ENCODE data around the gene DDC. TPM values are rescaled to one million over a fixed set of nuclear protein-coding genes. Genes with fewer than 3 reads are reported as not detected.
"Not testable (repeated sequence)": the region's sequence is repeated elsewhere in the genome, so short reads cannot be mapped to it uniquely, and the experiment has no call there.

The DDC gene
- total and polyA plus RNA-seq, 4 donors = 0.23 to 3.1 (median 1.6) TPM

- TF ChIP-seq CTCF (IDR thresholded peaks at IDR 0.05; ENCODE audit: control extremely low read depth, extremely low read depth) = no peak
- H3K9me3 ChIP-seq (ENCODE audit: control insufficient read depth in 4 of 4, insufficient read depth in 3 of 4, low read length in 3 of 4) = no peaks in the 10 kb centered on the region
- WGBS, 2 donors = 47 to 51% methylated on average over 3 of the region's 3 CpGs
- no peak overlapping the region for H3K4me3 ChIP-seq
- H3K36me3 ChIP-seq (ENCODE audit: control insufficient read depth in 4 of 4, insufficient read depth in 4 of 4, low read length in 4 of 4) = no peaks in the 10 kb centered on the region
- no peak for DNase-seq
- no peaks in the 10 kb centered on the region for H3K27me3 ChIP-seq (ENCODE audit: control insufficient read depth in 3 of 3, insufficient read depth in 3 of 3, low read length in 2 of 3)
- no peak overlapping the region for H3K9ac ChIP-seq (ENCODE audit: insufficient read depth in 1 of 2, low read length in 2 of 2)
- H3K4me1 ChIP-seq (ENCODE audit: control insufficient read depth in 5 of 5, insufficient read depth in 5 of 5, low read length in 5 of 5) = peaks cover 0 to 9% (median 4%) of the 10 kb centered on the region in 5 donors
- no peak overlapping the region for H3K27ac ChIP-seq (ENCODE audit: low read depth in 1 of 2, low read length in 1 of 2)
- no peak for ATAC-seq (ENCODE audit: insufficient read depth, low FRiP score)
Measured at GRCh38 chr7:50553973-50554372, 11.2 kb downstream of the DDC start.

GRCh38 chr7:50552921-50553320 is 12.3 kb downstream of the DDC start:
- 33 to 43% methylated on average over 4 of the region's 4 CpGs for WGBS, 2 donors
- Histone ChIP-seq H3K4me1 (ENCODE audit: control insufficient read depth in 5 of 5, insufficient read depth in 5 of 5, low read length in 5 of 5) (peaks cover 0 to 9% (median 4%) of the 10 kb centered on the region in 5 donors), H3K27ac (ENCODE audit: low read depth in 1 of 2, low read length in 1 of 2) (no peak overlapping the region), H3K36me3 (ENCODE audit: control insufficient read depth in 4 of 4, insufficient read depth in 4 of 4, low read length in 4 of 4) (no peaks in the 10 kb centered on the region), H3K4me3 (no peak overlapping the region), H3K27me3 (ENCODE audit: control insufficient read depth in 3 of 3, insufficient read depth in 3 of 3, low read length in 2 of 3) (no peaks in the 10 kb centered on the region), H3K9me3 (ENCODE audit: control insufficient read depth in 4 of 4, insufficient read depth in 3 of 4, low read length in 3 of 4) (no peaks in the 10 kb centered on the region), H3K9ac (ENCODE audit: insufficient read depth in 1 of 2, low read length in 2 of 2) (no peak overlapping the region)
- no peak for TF ChIP-seq CTCF (IDR thresholded peaks at IDR 0.05; ENCODE audit: control extremely low read depth, extremely low read depth)
- ATAC-seq (ENCODE audit: insufficient read depth, low FRiP score) = no peak
- peak; percentile 59 to 89 (median 65) for DNase-seq

- 67 to 78% methylated on average over 4 of the region's 4 CpGs for WGBS, 2 donors
Measured at GRCh38 chr7:50552139-50552538, 13.1 kb downstream of the DDC start.

GRCh38 chr7:50545613-50546012 is 19.6 kb downstream of the DDC start:
- not testable (repeated sequence) for H3K36me3 ChIP-seq (ENCODE audit: control insufficient read depth in 4 of 4, insufficient read depth in 4 of 4, low read length in 4 of 4); DNase-seq; H3K4me3 ChIP-seq

More at GRCh38 chr7:50552139-50552538, 13.1 kb downstream of the DDC start:
- DNase-seq (peak; percentile 41 to 79 (median 53)), ATAC-seq (ENCODE audit: insufficient read depth, low FRiP score) (peak; percentile 65)
- no peak for TF ChIP-seq CTCF (IDR thresholded peaks at IDR 0.05; ENCODE audit: control extremely low read depth, extremely low read depth)
- Histone ChIP-seq H3K27me3 (ENCODE audit: control insufficient read depth in 3 of 3, insufficient read depth in 3 of 3, low read length in 2 of 3) (no peaks in the 10 kb centered on the region), H3K4me3 (no peak overlapping the region), H3K9me3 (ENCODE audit: control insufficient read depth in 4 of 4, insufficient read depth in 3 of 4, low read length in 3 of 4) (no peaks in the 10 kb centered on the region), H3K9ac (ENCODE audit: insufficient read depth in 1 of 2, low read length in 2 of 2) (no peak overlapping the region), H3K27ac (ENCODE audit: low read depth in 1 of 2, low read length in 1 of 2) (no peak overlapping the region), H3K36me3 (ENCODE audit: control insufficient read depth in 4 of 4, insufficient read depth in 4 of 4, low read length in 4 of 4) (no peaks in the 10 kb centered on the region), H3K4me1 (ENCODE audit: control insufficient read depth in 5 of 5, insufficient read depth in 5 of 5, low read length in 5 of 5) (peaks cover 0 to 6% (median 4%) of the 10 kb centered on the region in 5 donors)

More at GRCh38 chr7:50545613-50546012, 19.6 kb downstream of the DDC start:
- H3K27ac ChIP-seq (ENCODE audit: low read depth in 1 of 2, low read length in 1 of 2); H3K27me3 ChIP-seq (ENCODE audit: control insufficient read depth in 3 of 3, insufficient read depth in 3 of 3, low read length in 2 of 3); ATAC-seq (ENCODE audit: insufficient read depth, low FRiP score); H3K9ac ChIP-seq (ENCODE audit: insufficient read depth in 1 of 2, low read length in 2 of 2); H3K4me1 ChIP-seq (ENCODE audit: control insufficient read depth in 5 of 5, insufficient read depth in 5 of 5, low read length in 5 of 5); H3K9me3 ChIP-seq (ENCODE audit: control insufficient read depth in 4 of 4, insufficient read depth in 3 of 4, low read length in 3 of 4): not testable (repeated sequence)
- 93 to 97% methylated on average over 4 of the region's 4 CpGs for WGBS, 2 donors
